Measurements from ENCODE around the gene TMEM135.

- TF ChIP-seq CTCF (IDR thresholded peaks at IDR 0.05; ENCODE audit: low read depth, low read length, poor library complexity, severe bottlenecking) (no peak), EZH2phosphoT487 (IDR thresholded peaks at IDR 0.05; ENCODE audit: borderline replicate concordance, low read length) (no peak)
Observed at GRCh38 chr11:87056091-87056490, 18.4 kb downstream of the TMEM135 start.
